Neutrophil (primary cell): ENCODE measurements around the gene CAMK4.
A peak's percentile ranks its signal among the peaks of the same experiment; 100 is the strongest.

Source experiments
- H3K27ac ChIP-seq: fragments of 200-600 bp; sonication (generic); 2 replicates; pipeline ENCODE4 v1.5.1; 2016; ENCODE audit warnings: mild to moderate bottlenecking, moderate library complexity
- H3K27me3 ChIP-seq: fragments of 200-600 bp; sonication (generic); 2 replicates; pipeline ENCODE4 v1.6.0; 2016; ENCODE audit warnings: mild to moderate bottlenecking
- H3K36me3 ChIP-seq: fragments of 200-600 bp; sonication (generic); 2 replicates; pipeline ENCODE4 v1.5.1; 2017
- H3K4me1 ChIP-seq, 2 experiments: fragments of 200-600 bp in 1 of 2; sonication (generic) in 1 of 2; 1 replicate in 1 of 2; 2 replicates in 1 of 2; pipeline versions ENCODE4 v1.5.1 to v1.6.1; 2013 to 2016; ENCODE audit warnings: low read depth in 1 of 2, low read length in 1 of 2, mild to moderate bottlenecking in 1 of 2, moderate library complexity in 1 of 2; ENCODE audit not compliant: control insufficient read depth in 1 of 2, insufficient read depth in 1 of 2
- H3K4me3 ChIP-seq, 2 experiments: fragments of 200-600 bp in 1 of 2; sonication (generic) in 1 of 2; 1 replicate in 1 of 2; 2 replicates in 1 of 2; pipeline ENCODE4 v1.5.1; 2013 to 2016; ENCODE audit warnings: low read depth in 1 of 2, low read length in 1 of 2, mild to moderate bottlenecking in 1 of 2, moderate library complexity in 1 of 2
- H3K9me3 ChIP-seq: fragments of 200-600 bp; sonication (generic); 2 replicates; pipeline ENCODE4 v1.5.1; 2016
- CTCF ChIP-seq: fragments of 200-600 bp; sonication (generic); IDR thresholded peaks from 2 replicates; pipeline ENCODE4 v1.5.1; 2016; ENCODE audit warnings: antibody characterized with exemption

CAMK4 gene

GRCh38 chr5:111511174-111511830 lies 287.1 kb downstream of the CAMK4 start:
- no peak for TF ChIP-seq CTCF
- peaks cover 15% of the 10 kb centered on the region for H3K27me3 ChIP-seq
- H3K4me3 ChIP-seq = peak overlapping the region; percentile 67 to 69
- no peaks in the 10 kb centered on the region for H3K36me3 ChIP-seq
- H3K4me1 ChIP-seq = peaks cover 14 to 18% of the 10 kb centered on the region in 2 experiments
- no peaks in the 10 kb centered on the region for H3K9me3 ChIP-seq
- H3K27ac ChIP-seq = no peak overlapping the region

DNA sequence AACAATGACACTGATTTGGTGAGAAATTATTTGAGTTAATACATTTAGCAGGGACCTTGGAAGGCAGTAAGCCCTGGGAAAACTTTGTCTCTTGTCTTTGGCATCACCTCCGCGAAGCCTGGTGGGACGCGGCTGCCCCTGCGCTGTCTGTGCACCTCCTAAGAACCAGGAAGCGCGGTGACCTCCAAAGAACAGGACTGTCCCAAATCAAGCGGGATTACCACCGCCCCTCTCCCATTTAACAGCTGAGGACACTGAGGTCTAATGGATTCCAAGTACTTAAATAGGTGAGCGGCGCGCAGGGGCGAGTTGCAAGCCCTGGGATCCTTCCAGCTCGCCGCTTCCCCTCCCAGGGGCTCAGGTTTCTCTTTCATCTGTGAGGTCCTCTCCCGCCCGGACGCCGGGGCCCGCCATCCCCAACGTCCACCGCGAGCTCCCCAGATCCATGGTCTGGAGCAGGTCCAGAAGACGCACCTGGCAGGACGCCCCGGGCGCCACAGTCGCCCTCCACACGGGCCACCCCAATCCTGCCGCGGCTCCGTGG lies 287.7 kb downstream of the CAMK4 start:
- Histone ChIP-seq H3K27me3 (peaks cover 15% of the 10 kb centered on the region), H3K27ac (no peak overlapping the region), H3K4me3 (peak overlapping the region; percentile 67 to 69), H3K9me3 (no peaks in the 10 kb centered on the region), H3K36me3 (no peaks in the 10 kb centered on the region), H3K4me1 (peaks cover 14 to 18% of the 10 kb centered on the region in 2 experiments)
- TF ChIP-seq CTCF = no peak

DNA sequence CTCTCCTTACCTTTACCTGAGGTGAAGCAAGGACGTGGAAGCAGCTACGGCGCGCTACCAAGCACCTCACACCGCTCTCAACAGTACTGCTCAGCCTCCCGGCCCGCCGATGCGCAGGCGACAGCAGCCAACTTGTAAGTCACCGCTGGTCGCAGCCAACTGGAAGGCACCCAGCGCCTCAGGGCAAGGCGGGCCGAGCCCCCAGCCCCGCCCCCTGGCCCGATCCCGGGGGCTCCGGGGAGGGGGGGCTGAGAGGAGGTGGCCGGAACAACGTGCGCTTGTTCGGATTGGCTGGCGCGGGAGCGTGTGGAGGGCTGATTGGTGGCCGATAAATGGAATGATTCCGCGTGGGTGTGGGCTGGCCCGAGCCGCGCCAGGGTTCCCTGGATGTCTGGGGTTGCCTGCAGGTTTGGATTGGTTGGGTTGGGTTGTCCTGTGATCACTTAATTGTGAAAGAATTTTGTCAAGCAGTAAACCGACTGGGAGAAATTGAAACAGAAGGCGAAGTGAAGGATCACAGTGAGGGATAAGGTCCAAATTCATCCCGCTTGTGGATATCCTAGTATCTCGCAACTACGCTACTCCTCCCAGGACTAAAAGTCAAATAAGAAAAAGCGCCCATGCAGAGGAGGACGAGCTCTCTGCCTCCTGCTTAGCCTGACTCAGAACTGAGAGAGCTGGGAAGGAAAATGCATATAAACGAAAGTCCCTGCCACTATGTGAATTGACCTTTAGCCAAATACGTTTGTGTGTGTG lies 288.4 kb downstream of the CAMK4 start, which contains the start of gene STARD4:
STARD4 (minus strand) TSS at position 161 of the 756 bp plus-strand sequence. CDS start 5,102 bp downstream, outside the sequence.
- Histone ChIP-seq H3K9me3 (no peaks in the 10 kb centered on the region), H3K4me1 (peaks cover 14 to 18% of the 10 kb centered on the region in 2 experiments), H3K36me3 (no peaks in the 10 kb centered on the region), H3K4me3 (peak within 1 kb of the TSS; percentile 67 to 69), H3K27ac (no peak within 1 kb of the TSS), H3K27me3 (peaks cover 15% of the 10 kb centered on the region)
- no peak for TF ChIP-seq CTCF

DNA sequence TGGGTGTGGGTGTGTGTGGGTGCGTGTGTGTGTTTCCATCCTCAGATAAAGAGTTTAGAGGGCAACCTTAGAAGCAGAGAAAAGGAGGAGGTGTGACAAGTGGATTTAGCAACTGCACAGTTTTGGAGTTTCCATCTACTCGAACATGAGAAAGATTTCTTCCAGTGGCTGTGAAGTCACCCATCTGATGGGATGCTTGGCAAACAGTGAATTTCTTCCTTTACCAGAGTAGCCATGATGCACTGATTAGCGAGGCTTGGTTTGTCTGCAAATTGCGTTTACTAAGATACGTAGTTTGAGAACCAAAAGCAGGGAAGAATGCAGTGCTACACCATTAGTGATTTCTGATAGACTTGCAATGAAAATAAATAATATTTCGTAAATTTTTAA lies 288.9 kb downstream of the CAMK4 start:
- Histone ChIP-seq H3K27ac (no peak overlapping the region), H3K9me3 (no peaks in the 10 kb centered on the region), H3K27me3 (peaks cover 15% of the 10 kb centered on the region), H3K4me1 (peaks cover 14 to 18% of the 10 kb centered on the region in 2 experiments), H3K36me3 (no peaks in the 10 kb centered on the region), H3K4me3 (peak overlapping the region; percentile 67 to 69)
- TF ChIP-seq CTCF = no peak

GRCh38 chr5:111514087-111514486 lies 289.9 kb downstream of the CAMK4 start:
- H3K4me1 ChIP-seq = peaks cover 14 to 18% of the 10 kb centered on the region in 2 experiments
- H3K4me3 ChIP-seq = no peak overlapping the region
- no peaks in the 10 kb centered on the region for H3K36me3 ChIP-seq
- H3K27me3 ChIP-seq = peaks cover 15% of the 10 kb centered on the region
- TF ChIP-seq CTCF = no peak
- no peaks in the 10 kb centered on the region for H3K9me3 ChIP-seq
- no peak overlapping the region for H3K27ac ChIP-seq
